ENCODE results near the gene MRPS22. TPM values are rescaled to one million over a fixed set of nuclear protein-coding genes. Genes with fewer than 3 reads are reported as not detected.
A peak's percentile ranks its signal among the peaks of the same experiment; 100 is the strongest.

Gene MRPS22
- total RNA-seq: 10 to 100 TPM; 17.3 to 27.2 (median 18.8) TPM
- 10 to 100 TPM; 14.7 to 29.0 TPM for polyA plus RNA-seq

GRCh38 chr3:139343895-139344856, at the start of gene MRPS22:
Gene MRPS22, plus strand, starts transcription at chr3:139344020. Its CDS starts 7 bp downstream, at chr3:139344027.
- Histone ChIP-seq H3K4me1 (peaks cover 0 to 16% (median 12%) of the 10 kb centered on the region in 3 donors), H3K27ac (peak within 1 kb of the TSS; percentile 34 to 70 (median 64)), H3K36me3 (peaks cover 0 to 23% (median 0%) of the 10 kb centered on the region in 3 donors), H3K4me3 (peak within 1 kb of the TSS; percentile 68 to 73 (median 71)), H3K9me3 (no peaks in the 10 kb centered on the region), H3K27me3 (no peaks in the 10 kb centered on the region)
- DNase-seq: peak; percentile 71 to 84 (median 80)
- 0% methylated on average over 37 of the region's 37 CpGs for WGBS, 2 donors
- intact Hi-C loops (cut with DNase I): no loop called here
- no peak for FAIRE-seq
- ATAC-seq: peak; percentile 96 to 98 (median 98)
- TF ChIP-seq, protein P1, sequence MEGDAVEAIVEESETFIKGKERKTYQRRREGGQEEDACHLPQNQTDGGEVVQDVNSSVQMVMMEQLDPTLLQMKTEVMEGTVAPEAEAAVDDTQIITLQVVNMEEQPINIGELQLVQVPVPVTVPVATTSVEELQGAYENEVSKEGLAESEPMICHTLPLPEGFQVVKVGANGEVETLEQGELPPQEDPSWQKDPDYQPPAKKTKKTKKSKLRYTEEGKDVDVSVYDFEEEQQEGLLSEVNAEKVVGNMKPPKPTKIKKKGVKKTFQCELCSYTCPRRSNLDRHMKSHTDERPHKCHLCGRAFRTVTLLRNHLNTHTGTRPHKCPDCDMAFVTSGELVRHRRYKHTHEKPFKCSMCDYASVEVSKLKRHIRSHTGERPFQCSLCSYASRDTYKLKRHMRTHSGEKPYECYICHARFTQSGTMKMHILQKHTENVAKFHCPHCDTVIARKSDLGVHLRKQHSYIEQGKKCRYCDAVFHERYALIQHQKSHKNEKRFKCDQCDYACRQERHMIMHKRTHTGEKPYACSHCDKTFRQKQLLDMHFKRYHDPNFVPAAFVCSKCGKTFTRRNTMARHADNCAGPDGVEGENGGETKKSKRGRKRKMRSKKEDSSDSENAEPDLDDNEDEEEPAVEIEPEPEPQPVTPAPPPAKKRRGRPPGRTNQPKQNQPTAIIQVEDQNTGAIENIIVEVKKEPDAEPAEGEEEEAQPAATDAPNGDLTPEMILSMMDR (IDR thresholded peaks at IDR 0.05): no peak

DNA sequence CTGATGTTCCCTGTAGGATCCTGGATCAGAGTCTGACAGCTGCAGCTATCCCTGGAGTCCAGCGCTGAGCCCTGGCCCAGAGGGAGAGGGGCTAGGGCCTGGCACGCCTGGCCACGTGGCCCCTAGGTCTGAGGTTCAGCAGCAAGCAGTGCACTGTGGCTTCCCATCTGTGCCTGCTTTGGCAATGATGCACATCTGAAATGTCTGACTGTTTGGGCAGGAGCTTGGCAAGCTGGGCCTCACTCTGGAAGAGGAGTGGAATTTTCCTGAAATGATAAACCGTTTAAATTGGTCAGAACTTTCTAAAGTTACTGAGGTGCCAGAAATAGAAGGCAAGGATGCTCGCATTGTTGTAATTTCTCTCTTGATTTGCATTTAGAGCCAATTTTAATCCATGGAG, 48.8 kb upstream of the MRPS22 start:
- TF ChIP-seq, protein P1 (IDR thresholded peaks at IDR 0.05): no peak
- ATAC-seq (no peak), DNase-seq (no peak), FAIRE-seq (no peak)
- no peaks in the 10 kb centered on the region for H3K36me3 ChIP-seq
- H3K4me3 ChIP-seq: no peak overlapping the region
- intact Hi-C loops (cut with DNase I): no loop called here
- 83 to 87% methylated on average over 5 of the region's 5 CpGs for WGBS, 2 donors
- no peaks in the 10 kb centered on the region for H3K27me3 ChIP-seq
- peaks cover 12 to 23% (median 17%) of the 10 kb centered on the region in 3 donors for H3K4me1 ChIP-seq
- no peak overlapping the region for H3K27ac ChIP-seq
- no peaks in the 10 kb centered on the region for H3K9me3 ChIP-seq

DNA sequence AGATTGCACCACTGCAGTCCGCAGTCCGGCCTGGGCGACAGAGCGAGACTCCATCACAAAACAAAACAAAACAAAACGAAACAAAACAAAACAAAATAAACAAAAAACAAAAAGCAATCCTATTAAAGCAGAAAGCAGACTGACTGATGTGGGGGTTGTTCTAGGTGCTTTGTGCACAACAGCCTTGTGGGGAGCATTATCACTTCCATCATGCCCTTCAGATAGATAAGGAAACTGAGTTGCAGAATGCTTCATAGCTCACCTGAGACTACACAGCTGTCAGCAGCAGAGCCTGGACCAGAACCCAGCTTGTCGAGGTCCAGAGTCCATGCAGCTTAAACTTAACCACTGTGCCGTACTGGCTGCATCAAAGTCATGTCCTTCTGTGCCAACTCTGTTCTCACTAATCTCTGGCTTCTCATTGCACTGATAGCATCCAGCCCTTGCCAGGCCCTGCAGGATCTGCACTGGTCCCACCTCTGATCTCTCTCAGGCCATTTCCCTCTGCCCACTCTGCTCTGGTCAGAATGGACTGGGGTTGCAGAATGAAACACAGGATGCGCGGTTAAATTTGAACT, 47.6 kb upstream of the MRPS22 start:
- ATAC-seq (peak in 2 of 4 donors; percentile 4 to 19), DNase-seq (no peak), FAIRE-seq (no peak)
- 72 to 75% methylated on average over 9 of the region's 9 CpGs for WGBS, 2 donors
- no peak overlapping the region for H3K4me3 ChIP-seq
- no peaks in the 10 kb centered on the region for H3K27me3 ChIP-seq
- H3K36me3 ChIP-seq: no peaks in the 10 kb centered on the region
- intact Hi-C loops (cut with DNase I): no loop called here
- TF ChIP-seq, protein P1 (IDR thresholded peaks at IDR 0.05): no peak
- peaks cover 17 to 27% (median 19%) of the 10 kb centered on the region in 3 donors for H3K4me1 ChIP-seq
- no peak overlapping the region for H3K27ac ChIP-seq
- no peaks in the 10 kb centered on the region for H3K9me3 ChIP-seq

- ATAC-seq (no peak), DNase-seq (no peak), FAIRE-seq (no peak)
- Histone ChIP-seq H3K36me3 (no peaks in the 10 kb centered on the region), H3K4me3 (no peak overlapping the region), H3K9me3 (no peaks in the 10 kb centered on the region), H3K27me3 (no peaks in the 10 kb centered on the region), H3K4me1 (peaks cover 17 to 27% (median 19%) of the 10 kb centered on the region in 3 donors), H3K27ac (no peak overlapping the region)
- intact Hi-C loops (cut with DNase I): no loop called here
- WGBS, 2 donors: 74 to 82% methylated on average over 6 of the region's 6 CpGs
- TF ChIP-seq, protein P1 (IDR thresholded peaks at IDR 0.05): no peak
These were observed 46.1 kb upstream of the MRPS22 start for GRCh38 chr3:139297588-139298311.
